Sigmoid colon (tissue), 4 donors: ENCODE measurements around the gene ICE2.

ENCODE experiments used
- CTCF ChIP-seq, 4 experiments: fragments of 450-650 bp in 3 of 4; fragments of 200-600 bp in 1 of 4; IDR thresholded peaks; one replicate each; pipeline ENCODE4 v1.5.1; 2016 to 2019; ENCODE audit warnings: antibody characterized with exemption in 4 of 4, mild to moderate bottlenecking in 3 of 4, moderate library complexity in 2 of 4
- EP300 ChIP-seq, 4 donors: sonication (generic); formaldehyde crosslinking; IDR thresholded peaks; one replicate each; pipeline ENCODE4 v1.6.1; 2017; ENCODE audit warnings: antibody characterized with exemption in 4 of 4
- POLR2A ChIP-seq, 2 donors: fragments of 450-650 bp; IDR thresholded peaks; one replicate each; pipeline ENCODE4 v1.6.1; 2016; ENCODE audit warnings: antibody characterized with exemption in 2 of 2, mild to moderate bottlenecking in 2 of 2, moderate library complexity in 2 of 2
- POLR2AphosphoS5 ChIP-seq, 4 donors: sonication (generic); formaldehyde crosslinking; IDR thresholded peaks; one replicate each; pipeline ENCODE4 v1.6.1; 2017; ENCODE audit warnings: antibody characterized with exemption in 4 of 4

GRCh38 chr15:60464836-60465630 lies 13.9 kb downstream of the ICE2 start:
- TF ChIP-seq CTCF (IDR thresholded peaks at IDR 0.05) (no peak), POLR2A (IDR thresholded peaks at IDR 0.05) (no peak), POLR2AphosphoS5 (IDR thresholded peaks at IDR 0.05) (no peak), EP300 (IDR thresholded peaks at IDR 0.05) (no peak)
